ENCODE results near the gene ZNRD2. TPM values are rescaled to one million over a fixed set of nuclear protein-coding genes. Genes with fewer than 3 reads are reported as not detected.

The ZNRD2 gene
- polyA plus RNA-seq, 3 donors: 48.5 to 65.1 (median 56.2) TPM

- H3K4me3 ChIP-seq (replicated peaks in 1 of 3; ENCODE audit: low read depth in 2 of 3, low read length in 3 of 3): no peak overlapping the region
- 93% methylated on average over 10 of the region's 15 CpGs for WGBS (ENCODE audit: insufficient coverage)
- no peak overlapping the region for H3K27ac ChIP-seq (ENCODE audit: low read depth in 1 of 2, low read length in 2 of 2)
- no peak overlapping the region for H3K4me2 ChIP-seq (replicated peaks; ENCODE audit: extremely low read depth, low read length, poor library complexity, severe bottlenecking)
- H3K36me3 ChIP-seq (replicated peaks in 1 of 2; ENCODE audit: control insufficient read depth in 1 of 2, insufficient read depth in 2 of 2, low read length in 2 of 2): peaks cover 75 to 94% of the 10 kb centered on the region in 2 donors
- no peak overlapping the region for H3K9ac ChIP-seq (ENCODE audit: insufficient read depth, low read length, poor library complexity, severe bottlenecking)
- no peaks in the 10 kb centered on the region for H3K79me2 ChIP-seq (ENCODE audit: insufficient read depth, low read length)
- DNase-seq: peak in 1 of 3 donors; percentile 3
- H4K20me1 ChIP-seq (ENCODE audit: insufficient read depth, low read length): peaks cover 44% of the 10 kb centered on the region
- peaks cover 3% of the 10 kb centered on the region for H3K4me1 Mint-ChIP-seq
- H3K27ac Mint-ChIP-seq: peak overlapping the region in 1 of 7 donors; percentile 43
- H3K9me3 ChIP-seq (replicated peaks in 1 of 2; ENCODE audit: control insufficient read depth in 1 of 2, insufficient read depth in 1 of 2, low read length in 2 of 2): no peaks in the 10 kb centered on the region
- no peaks in the 10 kb centered on the region for H3K9me3 Mint-ChIP-seq
- intact Hi-C loops (cut with micrococcal nuclease): loop anchor here in 1 of 2 donors (10.0 kb wide), 1 partner anchor 268 kb away; the partner anchor contains the start of gene POLA2
- no peaks in the 10 kb centered on the region for H3K27me3 ChIP-seq (ENCODE audit: control insufficient read depth in 2 of 2, insufficient read depth in 2 of 2, low read length in 2 of 2)
- no peak for TF ChIP-seq CTCF (IDR thresholded peaks at IDR 0.05)
- H3K4me3 Mint-ChIP-seq: no peak overlapping the region
- H3K36me3 Mint-ChIP-seq: peaks cover 67 to 82% of the 10 kb centered on the region in 2 donors
- no peaks in the 10 kb centered on the region for H3K4me1 ChIP-seq (ENCODE audit: control insufficient read depth in 1 of 2, insufficient read depth in 2 of 2, low read length in 2 of 2)
- peaks cover 0 to 4% (median 0%) of the 10 kb centered on the region in 3 donors for H3K27me3 Mint-ChIP-seq (ENCODE audit: low read depth in 3 of 3)
- no peak overlapping the region for H2AFZ ChIP-seq (ENCODE audit: insufficient read depth, low read depth, low read length, poor library complexity, severe bottlenecking)
These were observed 37.8 kb upstream of the ZNRD2 start for GRCh38 chr11:65532388-65533064.

GRCh38 chr11:65535102-65535501 is 35.2 kb upstream of the ZNRD2 start:
- no peaks in the 10 kb centered on the region for H3K27me3 ChIP-seq (ENCODE audit: control insufficient read depth in 2 of 2, insufficient read depth in 2 of 2, low read length in 2 of 2)
- peaks cover 26% of the 10 kb centered on the region for H4K20me1 ChIP-seq (ENCODE audit: insufficient read depth, low read length)
- Mint-ChIP-seq H3K9me3 (no peaks in the 10 kb centered on the region), H3K4me1 (peaks cover under 1% of the 10 kb centered on the region), H3K27ac (peak overlapping the region in 1 of 7 donors; percentile 16), H3K27me3 (ENCODE audit: low read depth in 3 of 3) (peaks cover 0 to 3% (median 0%) of the 10 kb centered on the region in 3 donors), H3K4me3 (no peak overlapping the region), H3K36me3 (peaks cover 59 to 83% of the 10 kb centered on the region in 2 donors)
- H2AFZ ChIP-seq (ENCODE audit: insufficient read depth, low read depth, low read length, poor library complexity, severe bottlenecking): no peak overlapping the region
- peaks cover 3 to 9% of the 10 kb centered on the region in 2 donors for H3K4me1 ChIP-seq (ENCODE audit: control insufficient read depth in 1 of 2, insufficient read depth in 2 of 2, low read length in 2 of 2)
- no peak for TF ChIP-seq CTCF (IDR thresholded peaks at IDR 0.05)
- WGBS (ENCODE audit: insufficient coverage): over 99% methylated on average over 9 of the region's 9 CpGs
- H3K36me3 ChIP-seq (replicated peaks in 1 of 2; ENCODE audit: control insufficient read depth in 1 of 2, insufficient read depth in 2 of 2, low read length in 2 of 2): peaks cover 72 to 80% of the 10 kb centered on the region in 2 donors
- intact Hi-C loops (cut with micrococcal nuclease): loop anchor here in 1 of 2 donors (10.0 kb wide), 1 partner anchor 270 kb away; the partner anchor contains the start of gene POLA2
- DNase-seq: no peak
- no peaks in the 10 kb centered on the region for H3K79me2 ChIP-seq (ENCODE audit: insufficient read depth, low read length)
- no peak overlapping the region for H3K9ac ChIP-seq (ENCODE audit: insufficient read depth, low read length, poor library complexity, severe bottlenecking)
- no peak overlapping the region for H3K4me2 ChIP-seq (replicated peaks; ENCODE audit: extremely low read depth, low read length, poor library complexity, severe bottlenecking)
- H3K4me3 ChIP-seq (replicated peaks in 1 of 3; ENCODE audit: low read depth in 2 of 3, low read length in 3 of 3): no peak overlapping the region
- H3K9me3 ChIP-seq (replicated peaks in 1 of 2; ENCODE audit: control insufficient read depth in 1 of 2, insufficient read depth in 1 of 2, low read length in 2 of 2): no peaks in the 10 kb centered on the region
- H3K27ac ChIP-seq (ENCODE audit: low read depth in 1 of 2, low read length in 2 of 2): no peak overlapping the region
